GM18909 (cell line): Measurements from ENCODE around the gene MAN1A2.
"Not testable (repeated sequence)": the region's sequence is repeated elsewhere in the genome, so short reads cannot be mapped to it uniquely, and the experiment has no call there.

Source experiments
- ATAC-seq: cut with Tn5 transposase; IDR thresholded peaks from one replicate; pipeline ENCODE4 v1.9.1; 2021; ENCODE audit warnings: mild to moderate bottlenecking; ENCODE audit not compliant: unreplicated experiment, poor library complexity

The MAN1A2 gene

DNA sequence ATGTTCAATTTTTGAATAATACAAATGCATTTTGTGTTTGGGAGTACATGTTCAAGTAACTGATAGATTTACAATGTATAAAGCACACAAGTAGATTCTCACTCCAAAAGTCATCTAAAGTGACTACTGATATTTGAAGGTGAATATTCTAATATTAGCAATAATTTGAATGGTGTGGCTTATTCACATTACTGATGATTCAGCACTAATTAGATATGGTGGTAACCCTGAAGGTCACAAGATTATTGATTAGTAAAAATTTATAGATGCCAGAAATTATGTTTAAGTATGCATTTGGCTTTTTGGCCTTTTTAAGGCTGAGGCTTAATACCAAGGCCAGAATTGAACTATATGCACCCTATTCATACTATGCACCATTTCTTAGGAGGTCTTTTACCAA, 186.2 kb downstream of the MAN1A2 start:
- ATAC-seq, result no peak

DNA sequence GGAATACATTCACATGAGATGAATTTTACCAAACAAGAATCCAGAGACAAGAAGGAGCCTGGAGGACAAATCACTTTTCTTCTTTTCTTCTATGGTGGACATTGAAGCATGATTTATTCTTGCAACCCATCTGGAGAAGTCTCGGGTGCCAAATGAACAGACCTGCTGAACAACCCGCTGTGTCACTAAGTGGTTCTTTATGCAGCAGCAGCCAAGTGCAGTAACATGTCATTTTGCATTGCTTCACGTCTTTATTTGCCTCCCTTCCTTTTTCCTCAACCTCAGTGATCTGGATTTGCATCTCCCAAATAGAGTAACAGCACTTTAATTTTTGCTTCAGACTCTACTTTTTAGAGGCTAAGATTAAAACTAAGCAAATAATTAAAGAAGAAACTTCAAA, 188.6 kb downstream of the MAN1A2 start:
- ATAC-seq, result no peak

- ATAC-seq, result no peak
These were observed 189.1 kb downstream of the MAN1A2 start for GRCh38 chr1:117556341-117556740.

DNA sequence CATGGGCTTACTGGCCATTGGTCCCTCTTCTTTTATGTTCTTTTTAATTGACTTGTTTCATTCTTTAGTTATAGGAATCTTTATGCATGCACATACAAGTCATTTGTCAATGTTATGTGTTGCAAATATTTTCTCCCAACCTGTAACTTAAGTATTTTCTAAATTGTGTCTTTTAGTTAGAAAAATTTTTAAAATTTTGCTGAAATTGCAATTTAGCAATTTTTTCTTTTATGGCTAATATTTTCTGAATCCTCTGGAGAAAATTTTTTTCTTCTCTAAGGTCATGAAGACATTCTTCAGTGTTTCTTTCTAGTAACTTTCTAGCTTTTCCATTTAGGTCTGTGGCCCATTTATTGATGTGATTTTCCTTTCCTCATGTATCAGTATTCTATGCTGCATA, 189.7 kb downstream of the MAN1A2 start:
- no peak for ATAC-seq

DNA sequence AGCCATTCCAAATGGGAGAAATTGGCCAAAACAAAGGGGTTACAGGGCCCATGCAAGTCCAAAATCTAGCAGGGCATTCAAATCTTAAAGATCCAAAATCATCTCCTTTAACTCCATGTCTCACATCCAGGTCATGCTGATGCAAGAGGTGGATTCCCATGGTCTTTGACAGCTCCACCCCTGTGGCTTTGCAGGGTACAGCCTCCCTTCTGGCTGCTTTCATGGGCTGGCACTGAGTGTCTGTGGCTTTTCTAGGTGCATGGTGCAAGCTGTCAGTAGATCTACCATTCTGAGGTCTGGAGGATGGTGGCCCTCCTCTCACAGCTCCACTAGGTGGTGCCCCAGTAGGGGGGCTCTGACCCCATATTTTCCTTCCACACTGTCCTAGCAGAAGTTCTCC, 191.2 kb downstream of the MAN1A2 start:
- ATAC-seq, result not testable (repeated sequence)

GRCh38 chr1:117559139-117559538, 191.9 kb downstream of the MAN1A2 start:
- no peak for ATAC-seq

- no peak for ATAC-seq
These were observed 192.7 kb downstream of the MAN1A2 start for GRCh38 chr1:117559985-117560384.

DNA sequence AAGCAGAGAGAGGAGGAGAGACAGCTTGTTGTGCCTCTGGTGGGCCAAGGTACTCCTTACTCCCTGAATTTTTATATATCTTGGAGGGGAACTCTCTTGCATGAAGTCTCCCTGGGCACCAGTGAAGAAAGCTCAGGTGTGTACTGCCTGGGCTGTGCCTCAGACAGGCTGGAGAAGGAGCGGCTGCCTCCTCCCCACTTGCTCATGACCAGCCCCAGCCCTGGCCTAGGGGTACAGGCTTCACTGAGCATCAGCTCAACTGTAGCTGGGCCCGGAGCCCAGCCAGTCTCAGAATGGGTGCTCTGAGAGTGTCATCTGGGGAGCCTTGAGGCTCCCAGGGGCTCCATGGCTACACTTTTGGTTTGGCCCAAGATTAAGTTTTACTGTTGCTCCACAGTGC, 193.8 kb downstream of the MAN1A2 start:
- no peak for ATAC-seq

GRCh38 chr1:117561551-117561950, 194.3 kb downstream of the MAN1A2 start:
- ATAC-seq, result no peak

DNA sequence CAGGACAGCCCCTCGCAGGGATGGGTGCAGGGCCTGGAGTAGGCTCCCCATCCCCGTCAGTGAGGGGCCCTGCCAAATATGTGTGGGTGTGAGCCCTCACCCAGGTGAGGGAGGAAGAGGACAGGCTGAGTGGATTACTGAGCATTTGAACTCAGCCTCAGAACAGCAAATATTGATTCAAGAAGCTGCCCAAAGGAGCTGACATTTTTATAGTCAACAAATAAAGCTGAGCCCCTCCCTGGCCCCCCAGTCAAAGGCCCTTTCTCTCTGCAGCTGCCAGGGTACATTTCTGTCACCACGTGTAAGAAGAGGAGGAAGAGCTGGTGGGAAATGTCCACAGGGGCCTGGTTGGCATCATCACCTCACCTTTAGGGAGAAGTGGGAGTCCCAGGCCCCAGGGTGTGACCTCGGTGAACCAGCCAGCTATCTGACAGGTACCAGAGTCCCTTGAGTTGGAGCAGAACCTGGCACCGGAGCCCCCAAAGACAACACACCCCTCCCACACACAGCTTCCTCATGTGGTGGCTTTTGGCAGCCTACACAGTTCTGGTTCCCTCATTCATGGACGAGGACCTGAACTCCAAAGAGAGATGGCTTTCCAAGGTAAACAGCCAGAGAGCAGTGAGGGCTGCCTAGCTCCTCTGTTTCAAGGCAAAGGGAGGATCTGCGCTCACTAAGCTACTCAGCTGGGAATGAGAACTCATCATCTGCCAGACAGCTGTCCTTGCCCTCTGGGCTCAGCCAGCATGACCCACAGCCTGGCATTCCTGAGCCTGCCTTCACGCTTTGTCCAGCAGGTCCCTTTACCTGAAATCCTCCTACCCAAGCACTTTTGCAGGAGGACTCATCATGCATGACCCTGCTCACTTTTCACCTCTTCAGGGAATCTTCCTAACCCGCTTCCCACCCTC, 195.6 kb downstream of the MAN1A2 start:
- no peak for ATAC-seq

- ATAC-seq, result no peak
These were observed 196.2 kb downstream of the MAN1A2 start for GRCh38 chr1:117563492-117563875.

DNA sequence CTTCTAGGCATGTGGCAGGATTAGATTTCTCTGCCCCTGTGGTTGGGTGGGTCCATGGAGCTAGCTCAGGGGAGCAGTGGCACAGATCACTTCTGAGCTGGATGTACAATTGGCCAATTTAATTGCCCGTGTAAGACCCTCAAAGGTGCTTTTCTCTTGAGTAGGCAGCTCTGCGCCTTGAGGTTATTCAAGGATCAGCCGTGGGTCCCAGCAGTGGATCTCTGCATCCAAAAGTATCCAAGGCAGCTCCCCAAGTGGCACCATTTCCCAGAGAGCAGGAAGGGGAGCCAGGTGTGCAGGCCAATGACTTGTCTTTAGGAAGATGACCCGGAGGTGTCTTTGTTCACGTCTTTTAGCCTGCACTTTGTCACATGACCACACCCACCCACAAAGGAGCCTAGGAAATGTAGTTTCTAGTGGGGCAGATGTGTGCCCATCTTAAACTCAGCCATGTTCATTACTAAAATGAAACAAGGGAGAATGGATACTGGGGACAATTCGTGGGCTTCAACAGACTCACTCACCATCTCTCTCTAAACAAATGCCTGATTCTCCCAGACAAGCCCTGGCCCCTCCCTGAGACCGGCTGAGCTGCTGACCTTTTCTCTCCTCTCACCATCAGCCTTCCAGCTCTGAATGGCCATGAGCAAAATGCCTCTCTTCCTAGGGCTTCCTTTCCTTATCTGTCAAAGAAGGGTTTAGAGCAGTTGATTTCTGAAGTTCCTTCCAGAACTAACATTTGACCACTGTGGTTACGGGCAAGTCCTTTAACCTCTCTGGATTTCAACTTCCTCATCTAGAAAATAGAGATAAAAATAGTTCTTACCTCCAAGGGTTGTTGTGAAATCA, 197.2 kb downstream of the MAN1A2 start:
- no peak for ATAC-seq

- ATAC-seq, result no peak
These were observed 197.9 kb downstream of the MAN1A2 start for GRCh38 chr1:117565076-117565556.

DNA sequence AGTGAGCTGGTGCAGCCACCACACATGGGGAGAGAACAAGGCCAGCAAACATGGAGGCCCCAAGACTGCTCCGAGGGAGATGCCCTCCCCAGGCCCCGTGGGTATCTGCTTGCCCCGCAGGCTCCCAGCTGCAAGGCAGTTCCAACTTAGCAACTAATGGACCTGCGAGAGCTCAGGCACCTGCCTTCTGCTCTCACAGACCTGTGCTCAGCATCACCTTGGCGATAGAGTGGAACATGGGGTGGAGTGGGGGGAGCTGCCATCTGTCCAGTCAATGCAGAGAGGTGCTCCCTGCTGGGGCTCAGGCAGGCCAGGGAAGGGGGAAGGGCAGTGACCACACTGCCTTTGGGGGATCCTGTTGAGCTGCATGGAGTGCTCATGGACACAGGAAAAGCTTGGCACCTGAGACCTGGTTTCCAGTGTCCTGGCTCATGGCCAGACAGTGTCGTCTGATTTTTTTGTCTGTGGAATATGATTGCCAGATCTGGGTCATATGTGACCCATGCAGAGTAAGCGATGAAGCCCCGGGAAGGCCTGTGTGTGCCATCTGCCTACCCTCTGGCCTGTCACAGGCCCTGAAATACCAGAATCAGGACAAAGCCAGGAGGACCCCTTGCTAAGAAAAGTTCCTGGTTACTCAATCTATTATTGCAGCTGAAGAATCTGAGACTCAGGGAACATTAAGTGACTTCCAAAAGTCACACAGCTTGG, 198.7 kb downstream of the MAN1A2 start:
- ATAC-seq, result no peak

DNA sequence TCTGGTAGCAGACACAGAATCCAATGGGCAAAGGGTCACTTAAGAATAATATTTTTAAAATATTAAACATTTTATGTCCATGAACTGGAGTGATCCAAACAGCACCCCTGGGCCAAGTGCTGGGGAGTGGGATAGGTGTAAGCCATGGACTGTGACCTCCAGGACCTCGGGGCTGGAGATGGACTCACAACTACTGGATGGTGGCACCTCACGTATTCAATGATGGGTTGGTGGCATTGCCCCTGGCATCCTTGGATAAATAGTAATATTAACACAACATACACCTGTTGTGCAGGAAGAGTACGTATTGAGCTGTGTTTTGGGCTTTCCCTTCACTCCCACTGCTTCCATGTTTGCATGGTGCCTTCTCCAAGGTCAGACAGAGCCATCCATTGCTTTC, 199.3 kb downstream of the MAN1A2 start:
- ATAC-seq, result no peak

DNA sequence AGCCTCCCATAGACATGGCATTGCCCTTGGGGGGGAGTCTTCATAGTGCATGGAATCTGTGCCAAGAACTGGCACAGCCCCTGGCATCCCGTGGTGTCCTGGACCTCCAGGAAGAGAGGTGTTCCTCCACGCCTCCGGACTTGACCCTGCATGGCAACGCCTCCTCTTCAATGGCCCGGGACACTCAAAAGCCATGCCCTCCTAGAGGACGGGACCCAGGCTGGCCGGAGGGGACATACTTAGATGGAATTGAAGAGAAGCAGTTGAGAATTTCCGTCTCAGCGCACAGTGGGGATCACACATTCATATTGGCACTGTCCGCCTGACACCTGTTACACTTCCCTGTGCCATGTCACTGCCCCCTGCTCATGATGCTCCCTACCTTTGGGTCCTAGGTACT, 200.2 kb downstream of the MAN1A2 start:
- no peak for ATAC-seq

- ATAC-seq, result no peak
These were observed 200.7 kb downstream of the MAN1A2 start for GRCh38 chr1:117567976-117568375.

DNA sequence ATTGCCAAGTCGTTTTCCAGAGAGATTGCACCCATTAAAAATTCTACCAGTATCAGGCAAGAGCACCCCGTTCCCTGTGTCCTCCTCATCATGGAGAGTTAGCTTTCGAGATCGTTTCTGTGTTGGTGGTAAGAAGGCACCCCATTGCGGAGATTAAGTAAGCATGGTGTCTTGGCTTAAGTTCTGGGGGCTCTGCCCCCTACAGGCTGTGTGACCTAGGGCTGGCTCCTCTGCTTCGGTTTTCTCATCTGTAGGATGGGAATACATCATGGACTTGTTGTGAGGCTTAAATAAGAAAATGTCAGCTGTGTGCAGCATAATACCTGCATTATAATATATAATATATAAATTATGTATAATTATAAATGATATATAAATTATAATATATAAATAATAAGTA, 201.8 kb downstream of the MAN1A2 start:
- no peak for ATAC-seq

DNA sequence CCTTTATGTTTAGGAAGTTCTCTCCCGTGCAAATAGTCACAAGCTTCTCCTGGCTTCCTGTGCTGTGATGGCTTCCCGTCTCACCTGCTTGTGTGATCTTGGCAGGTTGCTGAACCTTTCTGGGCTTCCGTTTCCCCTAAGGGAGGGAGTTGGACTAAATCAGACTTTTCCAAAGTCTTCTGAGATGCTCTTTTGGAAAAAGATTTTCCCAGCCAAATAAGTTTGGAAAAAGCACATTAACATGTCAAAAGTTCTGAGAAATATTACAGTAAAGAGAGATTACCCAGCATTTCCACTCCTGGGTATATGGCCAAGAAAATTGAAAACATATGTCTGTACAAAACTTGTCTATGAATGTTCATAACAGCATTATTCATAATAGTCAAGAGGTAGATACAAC, 202.6 kb downstream of the MAN1A2 start:
- no peak for ATAC-seq

GRCh38 chr1:117570988-117571409, 203.8 kb downstream of the MAN1A2 start:
- no peak for ATAC-seq

DNA sequence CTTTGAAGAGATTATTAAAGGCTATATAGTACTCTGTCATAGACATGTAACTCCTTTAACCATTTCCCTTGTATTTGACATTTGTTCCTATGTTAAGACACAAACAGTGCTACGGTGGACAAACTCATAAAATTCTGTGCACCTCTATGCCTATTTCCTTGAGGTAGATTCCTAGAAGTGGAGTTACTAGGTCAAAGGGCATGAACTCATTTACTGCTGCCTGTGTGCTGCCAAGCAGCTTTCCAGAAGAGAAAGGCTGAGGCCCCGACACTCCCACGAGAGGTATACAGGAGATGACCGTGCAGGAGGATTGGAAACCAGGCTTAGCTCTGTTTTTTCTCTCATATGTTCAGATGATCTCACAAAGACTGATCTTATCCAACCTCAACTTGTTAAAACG, 204.2 kb downstream of the MAN1A2 start:
- no peak for ATAC-seq
